RWPE2 (cell line): Measurements from ENCODE around the gene GINS3.

Source experiments
- ATAC-seq: fragments of 200-7000 bp; cut with Tn5 transposase; 3 replicates; pipeline ENCODE4 v1.9.1; 2021; ENCODE audit warnings: low read depth
- DNase-seq: peaks from one replicate; pipeline ENCODE4 v3.0.0-alpha.2; 2020; ENCODE audit warnings: low spot score
- H3K27ac ChIP-seq: fragments of 450-650 bp; 2 replicates; pipeline ENCODE4 v1.5.1; 2017; ENCODE audit warnings: mild to moderate bottlenecking; ENCODE audit not compliant: poor library complexity, severe bottlenecking
- H3K27me3 ChIP-seq: fragments of 250-450 bp; sonication (Bioruptor Pico); 2 replicates; pipeline ENCODE4 v1.5.1; 2021; ENCODE audit warnings: mild to moderate bottlenecking, moderate library complexity; ENCODE audit not compliant: insufficient read depth, poor library complexity, severe bottlenecking
- H3K36me3 ChIP-seq: fragments of 250-450 bp; sonication (Bioruptor Pico); 2 replicates; pipeline ENCODE4 v1.5.1; 2020; ENCODE audit warnings: low read depth, mild to moderate bottlenecking, moderate library complexity
- H3K4me1 ChIP-seq: fragments of 250-450 bp; sonication (Bioruptor Pico); 2 replicates; pipeline ENCODE4 v1.5.1; 2021; ENCODE audit warnings: mild to moderate bottlenecking, moderate library complexity; ENCODE audit not compliant: insufficient read depth, poor library complexity, severe bottlenecking
- H3K4me3 ChIP-seq: fragments of 250-450 bp; sonication (Bioruptor Pico); 2 replicates; pipeline ENCODE4 v1.5.1; 2021; ENCODE audit warnings: mild to moderate bottlenecking, moderate library complexity; ENCODE audit not compliant: severe bottlenecking
- H3K9me3 ChIP-seq: fragments of 250-450 bp; sonication (Bioruptor Pico); 2 replicates; pipeline ENCODE4 v1.5.1; 2021; ENCODE audit warnings: mild to moderate bottlenecking, moderate library complexity; ENCODE audit not compliant: severe bottlenecking
- TF ChIP-seq, protein P1 (sequence below): fragments of 450-650 bp; IDR thresholded peaks from one replicate; pipeline ENCODE4 v1.5.1; 2017; ENCODE audit warnings: mild to moderate bottlenecking, moderate library complexity; ENCODE audit not compliant: poor library complexity, severe bottlenecking

The GINS3 gene

DNA sequence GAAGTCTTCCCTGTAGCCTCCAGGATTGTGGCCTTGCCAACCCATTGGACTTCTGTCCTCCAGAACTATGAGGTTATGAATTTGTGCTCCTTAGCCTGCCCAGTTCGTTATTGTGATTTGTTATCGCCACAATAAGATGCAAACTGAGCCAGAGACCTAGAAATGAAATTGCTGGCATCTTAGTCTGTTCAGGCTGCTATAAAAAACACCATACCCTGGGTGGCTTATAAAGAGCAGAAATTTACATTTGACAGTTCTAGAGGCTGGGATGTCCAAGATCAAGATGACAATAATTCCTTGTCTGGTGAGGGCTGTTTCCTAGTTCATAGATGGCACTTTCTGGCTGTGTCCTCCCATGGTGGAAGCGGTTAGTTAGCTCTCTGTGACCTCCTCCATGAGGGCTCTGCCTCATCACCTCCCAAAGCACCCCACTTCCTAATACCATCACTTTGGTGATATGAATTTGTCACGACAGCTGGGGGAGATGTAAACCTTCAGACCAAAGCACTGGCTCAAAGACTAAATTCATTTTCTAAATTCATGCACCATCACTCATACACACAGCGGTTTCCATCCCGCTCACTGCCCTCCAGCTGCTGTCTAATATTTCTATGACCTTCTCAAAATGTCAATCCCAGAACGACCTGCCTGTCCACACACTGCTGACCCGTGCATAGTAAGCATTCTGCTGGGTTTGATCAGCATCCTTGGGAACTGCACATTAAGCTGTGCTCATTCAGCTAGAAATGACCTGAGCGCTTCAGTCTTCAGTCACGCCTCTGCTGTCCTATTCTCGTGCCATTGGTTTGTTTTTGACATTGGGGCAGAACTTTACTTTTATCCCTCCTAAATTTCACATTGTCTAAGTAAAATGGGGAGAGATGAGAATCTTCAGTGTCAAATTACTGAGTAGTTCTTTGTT, 36.6 kb downstream of the GINS3 start:
- Histone ChIP-seq H3K36me3 (no peaks in the 10 kb centered on the region), H3K27ac (no peak overlapping the region), H3K9me3 (no peaks in the 10 kb centered on the region), H3K27me3 (no peaks in the 10 kb centered on the region), H3K4me1 (no peaks in the 10 kb centered on the region), H3K4me3 (no peak overlapping the region)
- ATAC-seq (no peak), DNase-seq (no peak)
- TF ChIP-seq, protein P1, sequence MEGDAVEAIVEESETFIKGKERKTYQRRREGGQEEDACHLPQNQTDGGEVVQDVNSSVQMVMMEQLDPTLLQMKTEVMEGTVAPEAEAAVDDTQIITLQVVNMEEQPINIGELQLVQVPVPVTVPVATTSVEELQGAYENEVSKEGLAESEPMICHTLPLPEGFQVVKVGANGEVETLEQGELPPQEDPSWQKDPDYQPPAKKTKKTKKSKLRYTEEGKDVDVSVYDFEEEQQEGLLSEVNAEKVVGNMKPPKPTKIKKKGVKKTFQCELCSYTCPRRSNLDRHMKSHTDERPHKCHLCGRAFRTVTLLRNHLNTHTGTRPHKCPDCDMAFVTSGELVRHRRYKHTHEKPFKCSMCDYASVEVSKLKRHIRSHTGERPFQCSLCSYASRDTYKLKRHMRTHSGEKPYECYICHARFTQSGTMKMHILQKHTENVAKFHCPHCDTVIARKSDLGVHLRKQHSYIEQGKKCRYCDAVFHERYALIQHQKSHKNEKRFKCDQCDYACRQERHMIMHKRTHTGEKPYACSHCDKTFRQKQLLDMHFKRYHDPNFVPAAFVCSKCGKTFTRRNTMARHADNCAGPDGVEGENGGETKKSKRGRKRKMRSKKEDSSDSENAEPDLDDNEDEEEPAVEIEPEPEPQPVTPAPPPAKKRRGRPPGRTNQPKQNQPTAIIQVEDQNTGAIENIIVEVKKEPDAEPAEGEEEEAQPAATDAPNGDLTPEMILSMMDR = no peak

DNA sequence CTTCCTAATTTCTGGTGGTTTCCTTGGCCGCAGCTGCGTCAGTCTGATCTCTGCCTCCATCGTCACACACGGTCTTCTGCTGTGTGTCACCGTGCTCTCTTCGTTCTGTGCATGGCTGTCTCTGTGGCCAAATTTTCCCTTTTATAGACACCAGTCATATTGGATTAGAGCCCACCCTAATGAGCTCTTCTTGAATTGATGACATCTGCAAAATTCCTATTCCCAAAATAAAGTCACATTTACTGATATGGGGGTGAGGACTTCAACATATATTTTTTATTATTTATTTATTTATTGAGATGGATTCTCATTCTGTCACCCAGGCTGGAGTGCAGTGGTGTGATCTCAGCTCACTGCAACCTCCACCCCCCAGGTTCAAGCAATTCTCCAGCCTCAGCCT, 38.4 kb downstream of the GINS3 start:
- Histone ChIP-seq H3K27me3 (no peaks in the 10 kb centered on the region), H3K9me3 (no peaks in the 10 kb centered on the region), H3K36me3 (no peaks in the 10 kb centered on the region), H3K4me3 (no peak overlapping the region), H3K4me1 (no peaks in the 10 kb centered on the region), H3K27ac (no peak overlapping the region)
- TF ChIP-seq, protein P1 = no peak
- no peak for ATAC-seq
- DNase-seq = no peak

DNA sequence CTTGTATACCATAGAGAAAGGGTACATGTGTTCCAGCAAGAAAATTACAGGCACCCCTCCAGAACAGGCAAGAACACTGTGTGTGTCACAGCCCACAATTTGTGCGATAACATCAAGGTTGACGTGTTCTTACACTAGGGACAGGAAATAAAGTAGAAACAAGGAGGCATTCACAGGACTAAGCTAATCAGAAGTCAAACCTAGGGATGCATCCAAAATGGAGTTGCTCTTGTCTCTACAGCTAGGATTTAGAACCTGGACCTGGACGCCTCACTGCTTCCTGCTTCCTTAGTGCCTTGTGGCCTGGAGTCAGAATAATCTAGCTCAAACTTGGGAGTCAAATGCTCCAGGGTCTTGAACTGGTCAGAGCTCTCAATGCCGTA, 41.3 kb downstream of the GINS3 start:
- H3K4me3 ChIP-seq = no peak overlapping the region
- H3K27me3 ChIP-seq = no peaks in the 10 kb centered on the region
- H3K4me1 ChIP-seq = no peaks in the 10 kb centered on the region
- no peaks in the 10 kb centered on the region for H3K9me3 ChIP-seq
- TF ChIP-seq, protein P1 = no peak
- no peak for DNase-seq
- no peak overlapping the region for H3K27ac ChIP-seq
- H3K36me3 ChIP-seq = no peaks in the 10 kb centered on the region
- ATAC-seq = no peak

DNA sequence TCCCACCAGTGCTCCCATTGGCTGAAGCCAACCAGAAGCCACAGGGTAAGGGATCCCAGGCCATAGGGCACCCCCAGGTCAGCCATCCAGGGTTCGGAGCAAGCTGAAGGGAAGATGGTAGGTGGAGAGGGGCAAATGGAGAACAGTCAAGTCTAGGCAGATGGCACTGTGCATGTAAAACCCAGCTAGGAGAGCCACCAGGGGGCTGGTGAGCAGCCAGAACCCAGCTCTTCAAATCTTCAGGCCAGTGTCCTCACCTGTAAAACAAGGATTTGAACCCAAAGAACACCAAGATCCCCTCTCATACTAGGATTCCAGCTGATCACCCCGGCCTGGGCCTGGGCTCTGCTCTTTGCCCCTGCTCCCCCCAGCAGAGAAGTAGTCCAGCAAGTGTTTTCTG, 43.5 kb downstream of the GINS3 start:
- H3K9me3 ChIP-seq = no peaks in the 10 kb centered on the region
- DNase-seq = no peak
- TF ChIP-seq, protein P1 = no peak
- no peaks in the 10 kb centered on the region for H3K27me3 ChIP-seq
- no peak overlapping the region for H3K4me3 ChIP-seq
- H3K36me3 ChIP-seq = no peaks in the 10 kb centered on the region
- H3K27ac ChIP-seq = no peak overlapping the region
- no peaks in the 10 kb centered on the region for H3K4me1 ChIP-seq
- no peak for ATAC-seq

DNA sequence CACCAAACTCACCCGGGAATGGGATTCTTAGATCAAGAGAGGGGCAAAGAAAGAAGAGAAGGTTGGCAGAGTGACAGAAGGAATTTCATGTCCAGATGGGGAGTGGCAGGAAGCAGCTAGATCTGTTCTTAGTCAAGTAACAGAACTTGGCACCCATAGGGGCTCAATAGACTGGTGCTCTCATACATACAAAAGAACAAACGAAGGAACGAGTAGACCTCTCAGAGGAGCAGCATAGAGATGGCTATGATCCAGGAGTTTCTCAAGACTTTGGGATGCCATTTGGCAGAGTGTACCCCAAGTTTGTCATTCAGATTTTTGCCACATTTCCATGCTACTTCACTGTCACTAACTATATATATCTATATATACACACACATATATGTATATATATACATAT, 47.9 kb downstream of the GINS3 start:
- DNase-seq = no peak

More for the DNA sequence above, 47.9 kb downstream of the GINS3 start:
- TF ChIP-seq, protein P1 = no peak
- Histone ChIP-seq H3K27ac (no peak overlapping the region), H3K4me3 (no peak overlapping the region), H3K4me1 (no peaks in the 10 kb centered on the region), H3K36me3 (no peaks in the 10 kb centered on the region), H3K27me3 (no peaks in the 10 kb centered on the region), H3K9me3 (no peaks in the 10 kb centered on the region)
- no peak for ATAC-seq
